Breast epithelium (tissue), 4 donors: ENCODE data around the gene ANO3. TPM values are rescaled to one million over a fixed set of nuclear protein-coding genes. Genes with fewer than 3 reads are reported as not detected.

Experiments
- DNase-seq, 2 donors: peaks; one replicate each; pipeline ENCODE4 v3.0.0-alpha.2; 2019; ENCODE audit warnings: low spot score in 2 of 2
- H3K27ac ChIP-seq, 2 donors: fragments of 200-600 bp; sonication (generic) in 1 of 2; one replicate each; pipeline ENCODE4 v1.5.1; 2016 to 2019; ENCODE audit warnings: mild to moderate bottlenecking in 1 of 2
- H3K27me3 ChIP-seq, 2 donors: fragments of 200-600 bp; sonication (generic) in 1 of 2; one replicate each; pipeline versions ENCODE4 v1.5.1 to v1.6.0; 2017 to 2019; ENCODE audit warnings: control low read depth in 1 of 2, mild to moderate bottlenecking in 1 of 2
- H3K36me3 ChIP-seq: fragments of 200-600 bp; one replicate; pipeline ENCODE4 v1.5.1; 2019
- H3K4me1 ChIP-seq, 2 donors: fragments of 200-600 bp; sonication (generic); one replicate each; pipeline ENCODE4 v1.5.1; 2016 to 2019; ENCODE audit warnings: control low read depth in 1 of 2
- H3K4me3 ChIP-seq, 3 donors: fragments of 200-600 bp; sonication (generic); 1 replicate in 2 of 3; 2 replicates in 1 of 3; pipeline ENCODE4 v1.5.1; 2016 to 2019; ENCODE audit warnings: mild to moderate bottlenecking in 3 of 3, moderate library complexity in 2 of 3
- H3K9me3 ChIP-seq, 2 donors: fragments of 200-600 bp; sonication (generic) in 1 of 2; one replicate each; pipeline ENCODE4 v1.5.1; 2016 to 2019; ENCODE audit warnings: control low read depth in 1 of 2
- CTCF ChIP-seq, 3 donors: fragments of 450-650 bp; IDR thresholded peaks; one replicate each; pipeline ENCODE4 v1.5.1; 2016 to 2017; ENCODE audit warnings: antibody characterized with exemption in 3 of 3, mild to moderate bottlenecking in 3 of 3, moderate library complexity in 3 of 3
- POLR2A ChIP-seq: fragments of 450-650 bp; IDR thresholded peaks from one replicate; pipeline ENCODE4 v1.6.1; 2016; ENCODE audit warnings: antibody characterized with exemption, mild to moderate bottlenecking, moderate library complexity
- POLR2AphosphoS5 ChIP-seq, 3 donors: sonication (generic); formaldehyde crosslinking; IDR thresholded peaks; one replicate each; pipeline ENCODE4 v1.6.1; 2017; ENCODE audit warnings: antibody characterized with exemption in 3 of 3
- intact Hi-C: fragments of 100-400 bp; cut with DNase I; formaldehyde crosslinking; loops from one replicate; pipeline ENCODE4 v1.15.1; 2023; ENCODE audit warnings: low total_unique reads
- total RNA-seq, 3 donors: library from RNA; depleted of rRNA; stranded (reverse); fragments of >200 nt; gene quantifications; one replicate each; pipeline ENCODE4 v1.1.0, GENCODE V29; 2016

The ANO3 gene
- total RNA-seq, 3 donors from 2014 or later: 0.29 to 9.0 (median 0.66) TPM

DNA sequence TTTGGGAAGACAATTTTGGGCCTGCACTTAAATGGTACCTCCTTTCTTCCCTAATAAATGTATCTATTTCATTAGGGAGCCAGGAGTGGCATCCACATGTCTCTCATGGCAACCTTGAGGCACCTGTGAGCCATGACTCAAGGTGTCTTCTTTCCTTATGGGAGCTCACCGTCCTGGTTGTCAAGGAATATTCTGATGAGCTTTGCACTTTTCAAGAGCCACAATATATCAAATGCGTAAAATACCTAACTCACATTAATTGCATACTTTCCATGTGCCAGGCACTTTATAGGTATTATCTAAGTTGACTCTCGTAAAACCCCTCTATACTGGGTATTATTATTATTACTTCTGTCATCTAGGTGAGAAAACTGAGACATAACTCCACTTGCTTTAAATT is 207.6 kb downstream of the ANO3 start:
- H3K9me3 ChIP-seq: no peaks in the 10 kb centered on the region

GRCh38 chr11:26541870-26542269 is 209.9 kb downstream of the ANO3 start:
- Histone ChIP-seq H3K9me3 (no peaks in the 10 kb centered on the region), H3K4me1 (no peaks in the 10 kb centered on the region), H3K4me3 (no peak overlapping the region), H3K27me3 (no peaks in the 10 kb centered on the region), H3K36me3 (no peaks in the 10 kb centered on the region), H3K27ac (no peak overlapping the region)
- TF ChIP-seq CTCF (IDR thresholded peaks at IDR 0.05) (no peak), POLR2AphosphoS5 (IDR thresholded peaks at IDR 0.05) (no peak), POLR2A (no peak)
- intact Hi-C loops: no loop called here
- DNase-seq: no peak

More for the DNA sequence above, 207.6 kb downstream of the ANO3 start:
- no peak for DNase-seq
- Histone ChIP-seq H3K4me1 (no peaks in the 10 kb centered on the region), H3K4me3 (no peak overlapping the region), H3K27ac (no peak overlapping the region), H3K36me3 (no peaks in the 10 kb centered on the region), H3K27me3 (no peaks in the 10 kb centered on the region)
- TF ChIP-seq POLR2AphosphoS5 (IDR thresholded peaks at IDR 0.05): no peak
- no peak for TF ChIP-seq CTCF (IDR thresholded peaks at IDR 0.05)
- TF ChIP-seq POLR2A: no peak
- intact Hi-C loops: no loop called here

DNA sequence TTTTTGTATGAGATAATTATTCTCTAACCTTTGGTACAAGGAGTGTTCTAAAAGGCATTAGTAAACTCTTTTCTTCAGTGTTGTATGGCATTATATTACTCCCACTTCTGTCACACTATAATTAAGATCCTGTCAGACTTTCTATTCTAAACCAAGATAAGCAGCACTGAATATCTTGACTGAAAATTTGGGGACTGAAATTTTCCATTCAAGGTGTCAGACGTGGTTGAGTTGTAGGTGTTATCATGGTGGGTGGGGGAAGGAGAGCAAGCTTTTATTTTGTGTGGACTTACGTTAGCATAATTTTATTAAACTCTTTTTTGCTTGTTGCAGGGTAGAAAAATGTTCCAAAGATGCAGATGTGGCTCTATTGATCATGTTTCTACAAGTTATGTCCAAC is 217.2 kb downstream of the ANO3 start:
- DNase-seq: no peak
- Histone ChIP-seq H3K27ac (no peak overlapping the region), H3K27me3 (no peaks in the 10 kb centered on the region), H3K4me1 (no peaks in the 10 kb centered on the region), H3K36me3 (no peaks in the 10 kb centered on the region), H3K9me3 (no peaks in the 10 kb centered on the region), H3K4me3 (no peak overlapping the region)
- intact Hi-C loops: no loop called here
- no peak for TF ChIP-seq POLR2AphosphoS5 (IDR thresholded peaks at IDR 0.05)
- TF ChIP-seq POLR2A: no peak

DNA sequence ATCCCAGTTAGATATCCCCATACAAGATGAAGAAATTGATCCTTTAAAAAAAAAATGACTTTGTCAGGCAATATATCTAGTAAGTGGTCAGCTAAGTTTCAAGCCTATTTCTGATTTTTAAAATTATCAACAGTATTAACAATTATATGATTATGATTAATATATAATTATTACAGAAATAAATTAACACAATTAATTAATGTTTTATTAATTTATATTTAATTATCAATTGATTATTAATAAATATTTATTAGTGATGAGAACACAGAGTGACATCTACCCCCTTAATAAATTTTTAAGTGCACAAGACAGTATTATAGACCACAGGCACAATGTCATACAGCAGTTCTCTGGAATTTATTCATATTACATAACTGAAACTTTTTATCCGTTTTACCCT is 218.1 kb downstream of the ANO3 start:
- Histone ChIP-seq H3K36me3 (no peaks in the 10 kb centered on the region), H3K4me3 (no peak overlapping the region), H3K27me3 (no peaks in the 10 kb centered on the region), H3K27ac (no peak overlapping the region), H3K4me1 (no peaks in the 10 kb centered on the region), H3K9me3 (no peaks in the 10 kb centered on the region)
- DNase-seq: no peak
- intact Hi-C loops: no loop called here
- TF ChIP-seq CTCF (IDR thresholded peaks at IDR 0.05) (no peak), POLR2AphosphoS5 (IDR thresholded peaks at IDR 0.05) (no peak), POLR2A (no peak)

DNA sequence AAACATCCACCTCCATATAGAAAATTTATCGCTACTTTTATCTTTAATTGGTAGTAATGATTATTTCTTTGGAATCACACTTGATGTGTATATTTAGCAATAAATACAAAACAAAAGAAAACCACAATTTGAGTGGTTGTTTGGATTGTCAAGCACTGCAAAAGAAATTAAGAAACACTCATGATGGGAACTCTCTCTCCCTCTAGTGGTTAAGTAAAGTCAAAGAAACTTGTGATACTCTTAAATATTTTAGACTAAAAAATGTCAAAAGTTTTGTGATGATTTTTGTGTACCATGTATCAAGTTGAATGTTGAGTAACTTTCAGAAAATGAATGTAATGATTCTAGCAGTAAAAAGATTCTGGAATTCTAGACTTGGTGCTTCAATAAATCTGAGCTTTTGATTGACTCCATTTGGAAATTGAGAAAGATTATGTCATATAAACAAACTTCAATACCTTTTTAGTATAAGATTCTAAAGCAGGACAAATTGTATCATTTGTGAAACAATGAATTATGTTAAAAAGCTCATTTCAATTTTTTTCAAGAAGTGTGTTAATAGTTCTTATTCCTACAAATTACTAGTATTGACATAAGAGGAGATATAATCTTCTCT is 219.4 kb downstream of the ANO3 start:
- no peaks in the 10 kb centered on the region for H3K9me3 ChIP-seq
- no peaks in the 10 kb centered on the region for H3K27me3 ChIP-seq
- H3K4me1 ChIP-seq: no peaks in the 10 kb centered on the region
- no peak overlapping the region for H3K27ac ChIP-seq
- H3K36me3 ChIP-seq: no peaks in the 10 kb centered on the region
- no peak overlapping the region for H3K4me3 ChIP-seq
- TF ChIP-seq POLR2AphosphoS5 (IDR thresholded peaks at IDR 0.05) (no peak), CTCF (IDR thresholded peaks at IDR 0.05) (no peak), POLR2A (no peak)
- intact Hi-C loops: no loop called here
- DNase-seq: no peak

DNA sequence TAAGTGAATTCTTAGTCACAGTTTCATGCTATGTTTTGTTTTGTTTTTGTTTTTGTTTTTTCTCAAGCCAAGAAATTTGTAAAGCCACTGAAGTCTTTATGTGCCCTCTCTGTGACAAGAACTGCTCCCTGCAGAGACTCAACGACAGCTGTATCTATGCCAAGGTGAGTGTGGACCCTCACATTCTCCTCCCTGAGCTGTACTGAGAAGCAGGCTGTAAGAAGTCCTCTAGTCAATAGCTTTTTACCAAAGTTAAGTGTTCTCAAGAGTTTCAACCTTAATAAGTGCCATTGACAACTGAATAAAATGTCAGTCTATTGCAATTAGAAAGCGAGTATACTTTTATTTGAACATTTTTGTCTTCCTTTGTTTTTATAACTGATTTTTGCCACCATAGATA is 221.3 kb downstream of the ANO3 start:
- Histone ChIP-seq H3K4me1 (no peaks in the 10 kb centered on the region), H3K9me3 (no peaks in the 10 kb centered on the region), H3K4me3 (no peak overlapping the region), H3K36me3 (no peaks in the 10 kb centered on the region), H3K27me3 (no peaks in the 10 kb centered on the region), H3K27ac (no peak overlapping the region)
- TF ChIP-seq CTCF (IDR thresholded peaks at IDR 0.05) (no peak), POLR2A (no peak), POLR2AphosphoS5 (IDR thresholded peaks at IDR 0.05) (no peak)
- intact Hi-C loops: no loop called here
- no peak for DNase-seq
